ENCODE results near the gene TBX4. TPM values are rescaled to one million over a fixed set of nuclear protein-coding genes. Genes with fewer than 3 reads are reported as not detected.
A peak's percentile ranks its signal among the peaks of the same experiment; 100 is the strongest.

Gene TBX4
- polyA plus RNA-seq, 6 donors from 2014 or later, result not detected

- Mint-ChIP-seq H3K4me3 (peak overlapping the region in 7 of 8 donors; percentile 9 to 73 (median 39)), H3K27ac (peak overlapping the region in 1 of 6 donors; percentile 95), H3K9me3 (peaks cover 0 to 5% (median 4%) of the 10 kb centered on the region in 7 donors), H3K27me3 (peaks cover 72 to 88% (median 82%) of the 10 kb centered on the region in 3 donors), H3K36me3 (peaks cover 0 to 7% of the 10 kb centered on the region in 2 donors), H3K4me1 (peaks cover 22 to 56% (median 46%) of the 10 kb centered on the region in 3 donors)
- DNase-seq (no peak), ATAC-seq (ENCODE audit: low read depth in 2 of 2) (no peak)
Measured at GRCh38 chr17:61455324-61456060, 3.3 kb downstream of the TBX4 start.

- no peak for ATAC-seq (ENCODE audit: low read depth in 2 of 2)
- Mint-ChIP-seq H3K4me3 (peak overlapping the region in 4 of 8 donors; percentile 9 to 91 (median 46)), H3K36me3 (peaks cover 0 to 7% of the 10 kb centered on the region in 2 donors), H3K27me3 (peaks cover 72 to 88% (median 82%) of the 10 kb centered on the region in 3 donors), H3K9me3 (peaks cover 0 to 5% (median 4%) of the 10 kb centered on the region in 7 donors), H3K4me1 (peaks cover 22 to 52% (median 43%) of the 10 kb centered on the region in 3 donors), H3K27ac (no peak overlapping the region)
- DNase-seq, result no peak
Measured at GRCh38 chr17:61456061-61456681, 3.9 kb downstream of the TBX4 start.

- peaks cover 76 to 92% (median 85%) of the 10 kb centered on the region in 3 donors for H3K27me3 Mint-ChIP-seq
- no peak for DNase-seq
- peaks cover 0 to 5% (median 4%) of the 10 kb centered on the region in 7 donors for H3K9me3 Mint-ChIP-seq
- H3K27ac Mint-ChIP-seq, result peak overlapping the region in 2 of 6 donors; percentile 89
- ATAC-seq (ENCODE audit: low read depth in 2 of 2), result no peak
- H3K4me3 Mint-ChIP-seq, result peak overlapping the region; percentile 37 to 91 (median 84)
- peaks cover 0 to 7% of the 10 kb centered on the region in 2 donors for H3K36me3 Mint-ChIP-seq
- H3K4me1 Mint-ChIP-seq, result peaks cover 22 to 56% (median 48%) of the 10 kb centered on the region in 3 donors
Measured at GRCh38 chr17:61456688-61457225, 4.5 kb downstream of the TBX4 start.

DNA sequence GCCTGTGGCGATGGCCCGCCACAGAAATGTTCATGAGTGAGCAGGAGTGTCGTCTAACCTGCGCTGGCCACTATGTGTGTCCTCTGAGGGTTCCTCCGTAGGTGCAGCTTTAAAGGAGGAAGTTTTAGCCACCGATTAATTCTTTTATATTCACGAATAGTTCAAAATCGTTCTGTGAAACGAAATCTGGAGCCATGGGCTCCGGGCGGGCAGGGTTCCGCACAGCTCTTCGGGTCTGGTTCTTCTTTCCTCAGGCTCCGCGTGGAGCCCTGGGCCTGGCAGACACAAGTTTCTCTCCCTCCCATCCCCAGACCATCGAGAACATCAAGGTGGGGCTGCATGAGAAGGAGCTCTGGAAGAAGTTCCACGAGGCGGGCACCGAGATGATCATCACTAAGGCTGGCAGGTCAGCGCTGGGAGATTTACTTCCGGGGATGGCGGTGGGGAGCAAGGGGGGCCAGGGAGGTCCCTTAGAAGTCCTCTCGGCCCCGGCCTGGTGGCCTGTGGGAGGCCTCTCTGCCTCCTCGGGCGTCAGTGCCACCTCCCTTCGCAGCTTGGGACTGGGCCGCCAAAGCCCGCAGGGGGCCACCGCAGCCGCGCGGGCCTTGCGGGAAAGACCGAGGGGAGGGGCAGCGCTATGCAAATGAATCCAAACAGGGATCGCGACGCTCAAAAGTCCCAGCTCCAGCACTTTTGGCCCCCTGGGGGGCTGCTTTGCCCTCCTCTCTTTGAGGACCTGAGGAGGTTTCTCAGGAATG lies 5.2 kb downstream of the TBX4 start:
- H3K36me3 Mint-ChIP-seq, result peaks cover 0 to 7% of the 10 kb centered on the region in 2 donors
- peak overlapping the region in 2 of 6 donors; percentile 89 for H3K27ac Mint-ChIP-seq
- peak overlapping the region; percentile 42 to 91 (median 84) for H3K4me3 Mint-ChIP-seq
- H3K9me3 Mint-ChIP-seq, result peaks cover 0 to 5% (median 4%) of the 10 kb centered on the region in 7 donors
- H3K4me1 Mint-ChIP-seq, result peaks cover 22 to 60% (median 53%) of the 10 kb centered on the region in 3 donors
- H3K27me3 Mint-ChIP-seq, result peaks cover 80 to 96% (median 92%) of the 10 kb centered on the region in 3 donors
- DNase-seq (no peak), ATAC-seq (ENCODE audit: low read depth in 2 of 2) (peak in 1 of 2 donors; percentile 17)

GRCh38 chr17:61458000-61458399 lies 5.8 kb downstream of the TBX4 start:
- H3K4me1 Mint-ChIP-seq, result peaks cover 22 to 61% (median 49%) of the 10 kb centered on the region in 3 donors

GRCh38 chr17:61458421-61459141 lies 6.4 kb downstream of the TBX4 start:
- Mint-ChIP-seq H3K4me3 (peak overlapping the region in 5 of 8 donors; percentile 42 to 76 (median 75)), H3K27ac (peak overlapping the region in 1 of 6 donors; percentile 63), H3K9me3 (peaks cover 0 to 5% (median 3%) of the 10 kb centered on the region in 7 donors), H3K27me3 (peaks cover 73 to 96% (median 93%) of the 10 kb centered on the region in 3 donors), H3K4me1 (peaks cover 22 to 58% (median 48%) of the 10 kb centered on the region in 3 donors), H3K36me3 (peaks cover 0 to 7% of the 10 kb centered on the region in 2 donors)
- DNase-seq, result no peak
- ATAC-seq (ENCODE audit: low read depth in 2 of 2), result peak in 1 of 2 donors; percentile 18

More at GRCh38 chr17:61458000-61458399, 5.8 kb downstream of the TBX4 start:
- ATAC-seq (ENCODE audit: low read depth in 2 of 2) (no peak), DNase-seq (no peak)
- Mint-ChIP-seq H3K4me3 (peak overlapping the region; percentile 23 to 76 (median 72)), H3K36me3 (peaks cover 0 to 7% of the 10 kb centered on the region in 2 donors), H3K27ac (peak overlapping the region in 1 of 6 donors; percentile 63), H3K9me3 (peaks cover 0 to 5% (median 4%) of the 10 kb centered on the region in 7 donors), H3K27me3 (peaks cover 79 to 96% (median 94%) of the 10 kb centered on the region in 3 donors)

DNA sequence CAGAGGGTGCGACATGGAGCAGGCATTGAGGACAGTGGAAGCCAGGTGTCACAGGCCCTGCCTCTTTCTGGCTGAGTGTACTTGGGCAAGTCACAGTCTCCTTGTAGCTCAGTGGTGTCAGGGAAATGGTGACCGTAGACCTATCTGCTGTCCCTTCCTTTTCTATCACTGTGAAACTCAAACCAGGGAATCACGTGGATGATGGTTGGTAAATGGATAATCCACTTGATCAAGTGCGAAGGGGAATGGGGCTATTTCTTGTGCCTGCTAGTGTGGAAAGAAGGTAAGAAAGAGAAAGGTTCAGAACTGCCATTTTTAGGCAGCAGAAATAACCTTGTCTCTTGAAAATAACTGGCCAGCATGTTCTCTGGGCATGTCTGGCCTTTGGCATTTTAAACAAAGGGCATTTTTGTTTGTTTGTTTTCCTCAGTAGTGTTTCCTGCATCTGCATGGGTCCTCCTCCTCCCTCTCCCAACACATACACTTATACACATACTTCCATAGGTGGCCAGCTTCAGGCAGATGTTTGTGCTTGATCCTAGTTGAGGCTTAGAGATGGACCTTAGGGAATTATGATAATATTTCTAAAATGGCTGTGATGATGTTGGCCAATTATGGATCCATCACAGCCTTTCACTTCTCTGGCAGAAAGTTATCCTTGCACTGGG lies 7.1 kb downstream of the TBX4 start:
- ATAC-seq (ENCODE audit: low read depth in 2 of 2) (no peak), DNase-seq (no peak)
- Mint-ChIP-seq H3K4me1 (peaks cover 20 to 51% (median 44%) of the 10 kb centered on the region in 3 donors), H3K36me3 (peaks cover 0 to 7% of the 10 kb centered on the region in 2 donors), H3K4me3 (no peak overlapping the region), H3K27ac (no peak overlapping the region), H3K9me3 (peaks cover 0 to 3% (median under 1%) of the 10 kb centered on the region in 7 donors), H3K27me3 (peaks cover 66 to 96% (median 88%) of the 10 kb centered on the region in 3 donors)

- Mint-ChIP-seq H3K4me1 (peaks cover 19 to 47% (median 39%) of the 10 kb centered on the region in 3 donors), H3K27ac (no peak overlapping the region), H3K9me3 (peaks cover 0 to 3% (median 0%) of the 10 kb centered on the region in 7 donors), H3K4me3 (no peak overlapping the region), H3K36me3 (peaks cover 0 to 7% of the 10 kb centered on the region in 2 donors), H3K27me3 (peaks cover 72 to 96% (median 89%) of the 10 kb centered on the region in 3 donors)
- no peak for ATAC-seq (ENCODE audit: low read depth in 2 of 2)
- DNase-seq, result no peak
Measured at GRCh38 chr17:61459939-61460718, 7.9 kb downstream of the TBX4 start.

GRCh38 chr17:61460796-61461585 lies 8.8 kb downstream of the TBX4 start:
- Mint-ChIP-seq H3K27me3 (peaks cover 72 to 96% (median 89%) of the 10 kb centered on the region in 3 donors), H3K36me3 (no peaks in the 10 kb centered on the region), H3K4me3 (peak overlapping the region in 2 of 8 donors; percentile 2 to 58), H3K4me1 (peaks cover 12 to 39% (median 33%) of the 10 kb centered on the region in 3 donors), H3K9me3 (peaks cover 0 to 3% (median 0%) of the 10 kb centered on the region in 7 donors), H3K27ac (no peak overlapping the region)
- ATAC-seq (ENCODE audit: low read depth in 2 of 2), result no peak
- DNase-seq, result no peak

DNA sequence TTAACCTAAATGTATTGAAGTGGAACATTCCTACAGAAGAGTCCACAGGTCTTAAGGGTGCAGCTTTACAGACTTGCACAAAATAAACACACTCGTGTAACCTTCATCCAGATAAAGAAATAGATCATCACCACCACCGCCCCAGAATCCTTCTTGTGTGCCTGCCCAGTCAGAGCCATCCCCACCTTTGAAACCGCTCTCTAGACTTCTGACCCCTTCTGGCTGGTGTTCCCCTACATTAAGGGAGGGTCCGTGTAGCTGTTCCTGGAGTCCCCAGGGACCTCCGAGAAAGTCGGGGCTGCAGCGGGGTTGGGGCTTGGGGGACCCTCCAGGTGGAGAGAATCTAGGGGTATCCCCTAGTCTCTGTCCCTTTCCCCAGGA lies 9.4 kb downstream of the TBX4 start:
- DNase-seq (no peak), ATAC-seq (ENCODE audit: low read depth in 2 of 2) (no peak)
- H3K4me3 Mint-ChIP-seq, result peak overlapping the region in 4 of 8 donors; percentile 2 to 58 (median 16)
- H3K27ac Mint-ChIP-seq, result no peak overlapping the region
- H3K27me3 Mint-ChIP-seq, result peaks cover 76 to 98% (median 92%) of the 10 kb centered on the region in 3 donors
- no peaks in the 10 kb centered on the region for H3K36me3 Mint-ChIP-seq
- H3K4me1 Mint-ChIP-seq, result peaks cover 12 to 39% (median 33%) of the 10 kb centered on the region in 3 donors
- H3K9me3 Mint-ChIP-seq, result peaks cover 0 to 3% (median 0%) of the 10 kb centered on the region in 7 donors

All from naive B cell (primary cell).